ENCODE data around the gene GLRB.

Gene GLRB

GRCh38 chr4:157075811-157076577, at the start of gene GLRB:
TSS of gene GLRB (plus strand) at chr4:157076150. CDS start at chr4:157078025, 1,875 bp downstream.
- DNase-seq (ENCODE audit: low read depth): no peak
- no peak for TF ChIP-seq CTCF (conservative IDR thresholded peaks at IDR 0.05; ENCODE audit: control insufficient read depth, insufficient read depth, low read depth, low read length)
- H3K4me3 ChIP-seq (ENCODE audit: control insufficient read depth, low read depth, low read length): peak within 1 kb of the TSS; percentile 69

GRCh38 chr4:157035471-157035870, 40.5 kb upstream of the GLRB start:
- no peak for TF ChIP-seq CTCF (conservative IDR thresholded peaks at IDR 0.05; ENCODE audit: control insufficient read depth, insufficient read depth, low read depth, low read length)

GRCh38 chr4:157040405-157040804, 35.5 kb upstream of the GLRB start:
- DNase-seq (ENCODE audit: low read depth): no peak
- no peak for TF ChIP-seq CTCF (conservative IDR thresholded peaks at IDR 0.05; ENCODE audit: control insufficient read depth, insufficient read depth, low read depth, low read length)

More at GRCh38 chr4:157035471-157035870, 40.5 kb upstream of the GLRB start:
- no peak overlapping the region for H3K4me3 ChIP-seq (ENCODE audit: control insufficient read depth, low read depth, low read length)
- no peak for DNase-seq (ENCODE audit: low read depth)

DNA sequence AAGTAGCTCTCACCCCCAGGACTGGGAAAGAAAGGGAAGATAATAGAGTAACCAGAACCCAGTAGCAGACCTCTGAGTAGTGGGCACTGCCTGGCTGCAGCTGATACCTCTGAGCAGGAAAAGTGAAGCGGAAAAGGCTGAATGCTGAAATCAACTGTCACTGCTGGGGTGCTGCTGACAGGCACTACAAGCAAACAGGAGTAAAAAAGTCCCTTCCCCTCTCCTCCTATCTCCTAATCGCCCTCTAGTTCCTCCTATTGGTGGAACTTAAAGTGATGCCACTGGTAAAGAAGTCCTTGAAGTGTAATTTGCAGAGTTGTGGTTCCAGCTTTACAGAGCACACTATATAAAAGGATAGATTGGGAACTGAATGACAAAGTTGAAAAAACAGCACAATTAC, 32.8 kb upstream of the GLRB start:
- TF ChIP-seq CTCF (conservative IDR thresholded peaks at IDR 0.05; ENCODE audit: control insufficient read depth, insufficient read depth, low read depth, low read length): peak; percentile 42
- no peak overlapping the region for H3K4me3 ChIP-seq (ENCODE audit: control insufficient read depth, low read depth, low read length)
- peak; percentile 52 for DNase-seq (ENCODE audit: low read depth)

More at GRCh38 chr4:157040405-157040804, 35.5 kb upstream of the GLRB start:
- H3K4me3 ChIP-seq (ENCODE audit: control insufficient read depth, low read depth, low read length): no peak overlapping the region

- peak; percentile 81 for DNase-seq (ENCODE audit: low read depth)
- peak; percentile 99 for TF ChIP-seq CTCF (conservative IDR thresholded peaks at IDR 0.05; ENCODE audit: control insufficient read depth, insufficient read depth, low read depth, low read length)
- no peak overlapping the region for H3K4me3 ChIP-seq (ENCODE audit: control insufficient read depth, low read depth, low read length)
Measured at GRCh38 chr4:157045507-157046127, 30.3 kb upstream of the GLRB start.

DNA sequence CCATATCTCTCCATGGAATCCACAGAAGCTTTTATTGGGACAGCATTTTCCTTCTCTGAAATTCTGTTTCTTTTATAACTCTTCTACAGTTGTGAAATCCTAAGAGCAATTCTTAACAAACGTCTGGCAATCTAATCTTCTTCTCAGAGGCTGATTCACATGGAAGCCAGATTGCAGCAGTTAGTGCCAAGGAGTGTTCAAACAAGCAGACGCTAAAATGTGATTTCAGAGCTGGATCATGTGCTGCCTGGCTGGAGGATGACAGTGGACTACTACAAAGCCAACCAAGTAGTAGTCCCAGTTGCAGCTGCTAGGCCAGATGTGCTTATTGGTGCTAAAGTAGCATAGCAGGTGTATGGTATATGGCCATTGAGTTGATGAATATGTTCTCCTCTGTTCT, 27.7 kb upstream of the GLRB start:
- no peak for TF ChIP-seq CTCF (conservative IDR thresholded peaks at IDR 0.05; ENCODE audit: control insufficient read depth, insufficient read depth, low read depth, low read length)
- H3K4me3 ChIP-seq (ENCODE audit: control insufficient read depth, low read depth, low read length): no peak overlapping the region
- DNase-seq (ENCODE audit: low read depth): peak; percentile 90

Data from fibroblast of mammary gland (primary cell).